ENCODE data around the gene CCDC80.

GRCh38 chr3:112654979-112655378, 14.0 kb upstream of the CCDC80 start:
- TF ChIP-seq CTCF (IDR thresholded peaks at IDR 0.05), result no peak
- no peak for TF ChIP-seq POLR2A (IDR thresholded peaks at IDR 0.05)
- TF ChIP-seq EP300 (IDR thresholded peaks at IDR 0.05), result no peak
